COLO668 (cell line): ENCODE data around the gene C5AR1.
"Not testable (repeated sequence)": the region's sequence is repeated elsewhere in the genome, so short reads cannot be mapped to it uniquely, and the experiment has no call there.

Experiments used
- DNase-seq: peaks from one replicate; lab custom pipeline; 2025; ENCODE audit not compliant: unreplicated experiment; lab: John Stamatoyannopoulos, UW

C5AR1 gene

DNA sequence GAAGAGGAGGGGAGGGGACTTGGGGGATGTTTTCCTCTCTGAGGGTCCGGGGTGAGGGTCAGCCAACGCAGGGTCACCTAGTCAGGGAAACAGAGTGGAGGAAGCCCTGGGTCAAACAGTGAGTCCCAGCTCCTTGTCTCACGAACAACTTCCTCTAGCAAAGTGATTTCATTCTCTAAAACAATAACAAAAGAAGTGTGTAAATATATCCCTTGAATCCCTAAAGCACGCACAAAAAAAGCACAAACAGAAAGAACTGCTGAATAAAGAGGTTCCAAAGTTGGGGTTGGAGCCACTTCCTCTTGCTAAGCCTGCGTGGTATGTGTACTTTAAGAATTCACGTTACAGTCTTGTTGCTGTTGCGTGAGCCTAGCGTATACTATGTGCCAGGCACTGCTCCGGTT is 20.8 kb downstream of the C5AR1 start:
- DNase-seq, result no peak

DNA sequence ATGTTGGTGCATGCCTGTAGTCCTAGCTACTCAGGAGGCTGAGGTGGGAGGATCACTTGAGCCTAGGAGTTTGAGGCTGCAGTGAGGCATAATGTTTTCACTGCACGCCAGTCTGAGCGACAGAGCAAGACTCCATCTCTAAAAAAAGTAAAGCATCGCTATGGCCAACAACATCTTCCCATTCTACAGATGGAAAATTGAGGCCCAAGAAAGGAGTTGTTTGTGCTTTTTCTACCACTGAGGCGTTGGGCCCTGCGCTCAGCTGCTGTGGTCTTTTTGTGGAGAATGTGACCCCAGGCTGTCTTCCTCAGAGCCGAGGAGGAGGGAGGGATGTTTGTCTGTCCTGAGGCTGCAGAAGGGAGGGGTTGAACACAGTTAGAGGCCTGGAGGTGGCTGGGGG is 21.8 kb downstream of the C5AR1 start:
- DNase-seq, result no peak

DNA sequence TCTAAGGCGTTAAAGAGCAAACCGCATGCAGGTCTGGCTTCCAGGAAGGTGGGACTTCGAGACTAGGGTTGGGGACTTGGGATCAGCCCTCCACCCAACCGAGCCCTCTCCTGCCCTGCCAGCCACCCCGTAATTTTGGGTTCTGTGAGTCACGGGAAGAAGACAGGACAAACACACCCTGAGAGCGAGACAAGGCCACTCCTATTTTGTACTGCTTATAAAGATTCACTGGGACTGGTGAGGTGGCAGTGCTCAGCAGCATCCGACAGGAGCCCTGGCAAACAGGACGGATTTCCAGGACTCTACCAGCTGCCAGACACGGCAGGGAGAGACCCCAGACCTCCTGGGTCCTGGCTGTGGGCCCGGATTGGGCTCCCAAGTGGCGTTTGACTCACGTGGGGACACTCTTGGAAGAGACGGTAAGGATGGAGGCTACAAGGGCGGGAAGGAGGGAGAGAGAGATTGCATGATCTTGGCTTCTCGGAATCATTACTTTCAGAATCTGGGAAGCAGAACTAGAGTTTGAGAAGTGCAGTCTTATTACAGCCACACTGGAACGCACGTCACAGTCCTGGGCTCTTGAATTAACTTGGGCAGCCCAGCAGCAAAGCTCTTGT is 22.4 kb downstream of the C5AR1 start, which contains the start of gene C5AR2:
TSS of gene C5AR2 (plus strand) at position 245 of the 617 bp plus-strand sequence. CDS start 8,625 bp downstream, outside the sequence.
- DNase-seq, result no peak

DNA sequence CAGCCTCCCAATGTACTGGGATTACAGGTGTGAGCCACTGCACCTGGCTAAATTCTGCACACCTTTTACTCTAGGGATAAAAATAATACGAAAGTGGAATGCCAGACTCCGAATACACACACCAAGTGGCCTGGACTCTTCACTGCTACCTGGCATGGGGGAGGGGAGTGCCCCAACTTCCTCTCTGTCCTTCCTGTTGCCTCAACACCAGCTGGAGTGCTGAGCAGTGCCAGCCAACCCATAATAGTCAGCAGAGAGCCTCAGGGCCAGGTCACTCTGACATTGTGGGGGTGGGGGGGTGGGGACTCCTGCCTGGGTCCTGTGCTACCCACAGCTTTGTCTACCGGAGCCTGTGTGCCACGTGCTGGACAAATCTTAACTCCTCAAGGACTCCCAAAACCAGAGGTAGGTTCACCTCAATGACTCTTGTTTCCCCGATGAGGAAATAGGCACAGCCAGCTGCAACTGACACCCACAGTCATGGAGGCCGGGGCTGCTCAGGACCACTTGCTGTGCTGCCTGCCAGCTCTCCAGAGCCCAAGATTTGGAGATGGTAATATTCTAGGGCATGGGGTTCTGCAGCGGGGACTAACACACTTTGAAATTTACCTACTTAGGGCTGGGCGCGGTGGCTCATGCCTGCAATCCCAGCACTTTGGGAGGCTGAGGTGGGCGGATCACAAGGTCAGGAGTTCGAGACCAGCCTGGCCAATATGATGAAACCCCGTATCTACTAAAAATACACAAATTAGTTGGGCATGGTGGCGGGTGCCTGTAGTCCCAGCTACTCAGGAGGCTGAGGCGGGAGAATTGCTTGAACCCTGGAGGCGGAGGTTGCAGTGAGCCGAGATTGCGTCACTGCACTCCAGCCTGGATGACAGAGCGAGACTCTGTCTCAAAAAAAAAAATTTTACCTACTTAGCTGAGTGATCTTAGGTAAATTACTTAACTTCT is 27.4 kb downstream of the C5AR1 start:
- peak; percentile 33 for DNase-seq

- DNase-seq, result no peak
Observed at GRCh38 chr19:47339196-47339880, 29.7 kb downstream of the C5AR1 start.

- DNase-seq, result no peak
Observed at GRCh38 chr19:47340477-47341208, 31.0 kb downstream of the C5AR1 start.

- DNase-seq, result no peak
Observed at GRCh38 chr19:47341734-47342133, 32.1 kb downstream of the C5AR1 start.

GRCh38 chr19:47343194-47343802 is 33.6 kb downstream of the C5AR1 start:
- no peak for DNase-seq

DNA sequence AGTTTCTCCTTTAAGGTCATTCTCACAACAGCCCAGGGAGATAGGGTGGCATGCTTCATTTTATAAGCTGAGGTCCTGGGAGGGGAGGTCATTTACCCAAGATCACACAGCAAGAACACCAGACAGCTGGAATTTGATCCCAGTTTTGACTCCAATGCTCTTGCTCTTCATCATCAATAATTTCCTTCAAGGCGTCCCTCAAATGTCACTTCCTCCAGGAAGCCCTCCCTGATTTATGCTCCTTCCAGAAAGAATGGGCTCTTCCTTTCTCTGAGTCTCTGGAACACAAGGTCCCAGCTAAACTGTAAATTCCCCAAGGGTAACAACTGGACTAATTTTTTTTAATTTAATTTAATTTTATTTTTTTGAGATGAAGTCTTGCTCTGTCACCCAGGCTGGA is 34.8 kb downstream of the C5AR1 start:
- no peak for DNase-seq

DNA sequence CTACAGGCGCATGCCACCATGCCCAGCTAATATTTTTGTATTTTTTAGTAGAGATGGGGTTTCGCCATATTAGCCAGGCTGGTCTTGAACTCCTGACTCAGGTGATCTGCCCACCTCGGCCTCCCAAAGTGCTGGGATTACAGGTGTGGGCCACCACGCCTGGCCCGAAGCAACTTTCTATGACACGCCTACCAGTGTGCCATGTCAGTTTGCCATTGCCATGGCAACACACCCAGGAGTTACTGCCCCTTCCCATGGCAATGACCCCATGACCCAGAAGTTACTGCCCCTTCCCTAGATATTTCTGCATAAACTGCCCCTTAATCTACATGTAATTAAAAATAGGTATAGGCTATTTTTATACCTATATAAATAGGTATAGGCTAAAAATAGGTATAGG is 36.4 kb downstream of the C5AR1 start:
- DNase-seq, result not testable (repeated sequence)

GRCh38 chr19:47348819-47349795 is 39.4 kb downstream of the C5AR1 start, which contains the start of gene DHX34:
Gene DHX34 (plus strand): TSS chr19:47349315. CDS start chr19:47353031, 3,716 bp downstream.
- DNase-seq, result peak; percentile 97

DNA sequence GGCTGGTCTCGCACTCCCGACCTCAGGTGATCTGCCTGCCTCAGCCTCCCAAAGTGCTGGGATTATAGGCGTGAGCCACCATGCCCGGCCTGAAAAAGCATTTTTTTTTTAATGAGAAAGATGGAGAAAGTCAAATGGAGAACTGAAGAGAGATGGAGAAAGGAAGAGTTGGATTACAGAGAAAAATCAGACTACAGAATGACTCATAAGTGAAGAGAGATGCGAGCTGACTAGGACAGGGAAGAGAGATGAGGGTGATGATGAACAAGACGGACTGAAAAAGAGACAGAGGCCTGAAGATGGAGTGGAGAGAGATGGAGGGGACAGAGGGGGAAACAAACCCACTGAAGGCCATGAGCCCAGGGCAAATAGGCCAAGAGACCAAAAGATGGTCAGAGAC is 41.0 kb downstream of the C5AR1 start:
- no peak for DNase-seq

GRCh38 chr19:47351548-47351947 is 41.9 kb downstream of the C5AR1 start:
- no peak for DNase-seq

GRCh38 chr19:47352095-47352494 is 42.4 kb downstream of the C5AR1 start:
- no peak for DNase-seq

DNA sequence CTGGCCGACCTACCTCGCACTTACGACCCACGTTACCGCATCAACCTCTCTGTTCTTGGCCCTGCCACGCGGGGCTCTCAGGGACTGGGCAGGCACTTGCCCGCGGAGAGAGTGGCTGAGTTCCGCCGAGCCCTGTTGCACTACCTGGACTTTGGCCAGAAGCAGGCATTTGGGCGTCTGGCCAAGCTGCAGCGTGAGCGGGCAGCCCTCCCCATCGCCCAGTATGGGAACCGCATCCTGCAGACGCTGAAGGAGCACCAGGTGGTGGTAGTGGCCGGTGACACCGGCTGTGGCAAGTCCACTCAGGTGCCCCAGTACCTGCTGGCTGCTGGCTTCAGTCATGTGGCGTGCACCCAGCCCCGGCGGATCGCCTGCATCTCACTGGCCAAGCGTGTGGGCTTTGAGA is 43.6 kb downstream of the C5AR1 start:
- DNase-seq, result peak; percentile 77

DNA sequence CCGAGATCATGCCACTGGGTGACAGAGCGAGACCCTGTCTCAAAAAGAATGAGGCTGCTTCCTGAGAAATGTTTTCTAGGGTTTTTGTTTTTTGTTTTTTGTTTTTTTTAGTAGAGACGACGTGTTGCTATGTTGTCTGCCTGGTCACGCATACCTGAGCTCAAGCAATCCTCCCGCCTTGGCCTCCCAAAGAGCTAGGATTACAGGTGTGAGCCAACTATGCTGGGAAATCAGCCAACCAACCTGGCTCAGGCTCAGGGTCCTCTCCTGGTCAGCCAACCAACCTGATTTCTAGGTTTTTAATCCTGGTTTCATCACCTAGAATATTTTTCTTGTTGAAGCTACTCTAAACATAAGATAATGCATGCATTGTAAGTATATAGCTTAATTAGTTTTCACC is 47.2 kb downstream of the C5AR1 start:
- no peak for DNase-seq

DNA sequence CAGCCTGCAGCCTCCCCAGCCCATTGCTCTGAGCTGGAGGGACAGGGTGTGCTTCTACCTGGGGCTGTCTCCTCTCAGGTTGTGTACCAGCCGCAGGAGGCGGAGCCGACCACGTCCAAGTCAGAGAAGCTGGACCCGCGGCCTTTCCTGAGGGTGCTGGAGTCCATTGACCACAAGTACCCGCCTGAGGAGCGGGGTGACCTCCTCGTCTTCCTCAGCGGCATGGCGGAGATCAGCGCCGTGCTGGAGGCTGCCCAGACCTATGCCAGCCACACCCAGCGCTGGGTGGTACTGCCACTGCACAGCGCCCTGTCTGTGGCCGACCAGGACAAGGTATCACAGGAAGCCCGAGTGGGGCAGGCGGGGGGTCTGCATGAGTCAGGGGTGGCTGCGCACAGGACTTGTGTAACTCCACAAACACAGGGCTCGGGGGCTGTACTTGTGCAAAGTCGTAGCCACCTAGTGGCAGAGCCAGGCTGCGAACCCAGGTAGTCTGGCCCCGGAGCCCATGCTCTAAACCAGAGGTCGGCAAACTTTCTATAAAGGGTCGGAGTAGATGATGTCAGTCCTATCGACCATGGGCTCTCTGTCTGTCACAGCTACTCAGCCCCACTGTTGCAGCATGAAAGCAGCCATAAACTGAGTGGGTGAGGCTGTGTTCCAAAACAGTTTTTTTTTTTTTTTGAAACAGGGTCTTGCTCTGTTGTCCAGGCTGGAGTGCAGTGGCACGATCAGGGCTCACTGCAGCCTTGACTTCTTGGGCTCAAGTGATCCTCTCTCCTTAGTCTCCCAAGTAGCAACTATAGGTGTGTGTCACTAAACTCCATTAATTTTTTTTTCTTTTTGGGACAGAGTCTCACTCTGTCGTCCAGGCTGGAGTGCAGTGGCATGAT is 48.4 kb downstream of the C5AR1 start:
- DNase-seq, result no peak

GRCh38 chr19:47358936-47359335 is 49.3 kb downstream of the C5AR1 start:
- no peak for DNase-seq
